K562 (cell line): ENCODE data around the gene ZNF45.
"Not testable (repeated sequence)": the region's sequence is repeated elsewhere in the genome, so short reads cannot be mapped to it uniquely, and the experiment has no call there.

ENCODE experiments used
- CC2D1A ChIP-seq: fragments of 450-650 bp; IDR thresholded peaks from 2 replicates; pipeline ENCODE4 v1.6.1; 2017; ENCODE audit warnings: mild to moderate bottlenecking
- CTCF ChIP-seq, 3 experiments: IDR thresholded peaks in 2 of 3; conservative IDR thresholded peaks in 1 of 3; 2 replicates each; pipeline ENCODE4 v1.5.1; 2011 to 2012; ENCODE audit warnings: low read length in 3 of 3, mild to moderate bottlenecking in 3 of 3, control low read depth in 2 of 3, improper control_type of control experiment in 1 of 3, inconsistent platforms in 1 of 3, low read depth in 1 of 3, mixed read lengths in 1 of 3, moderate library complexity in 1 of 3; ENCODE audit not compliant: insufficient read depth in 2 of 3
- EZH2 ChIP-seq: IDR thresholded peaks from 2 replicates; pipeline ENCODE4 v1.6.1; 2012; ENCODE audit warnings: low read depth, mild to moderate bottlenecking, inconsistent platforms, low read length, borderline replicate concordance
- FOXM1 ChIP-seq, 2 experiments: fragments of 450-650 bp in 1 of 2; sonication (generic) in 1 of 2; formaldehyde crosslinking in 1 of 2; IDR thresholded peaks; 2 replicates each; pipeline versions ENCODE4 v1.6.1 to v1.9.0; 2017 to 2022; ENCODE audit warnings: low read depth in 2 of 2, mild to moderate bottlenecking in 2 of 2, missing genetic modification reagents in 1 of 2, moderate library complexity in 1 of 2
- HMGN3 ChIP-seq: IDR thresholded peaks from 2 replicates; pipeline ENCODE4 v1.6.1; 2011; ENCODE audit warnings: borderline replicate concordance, low read depth, mild to moderate bottlenecking, mixed read lengths, low read length; ENCODE audit not compliant: insufficient read length; ENCODE audit errors: extremely low read depth
- MAX ChIP-seq: sonication (generic); formaldehyde crosslinking; IDR thresholded peaks from 2 replicates; pipeline ENCODE4 v1.9.0; 2022; ENCODE audit warnings: mild to moderate bottlenecking, missing genetic modification reagents
- MYC ChIP-seq, 2 experiments: fragments of 250-450 bp in 1 of 2; sonication (Bioruptor Pico) in 1 of 2; IDR thresholded peaks; 2 replicates each; pipeline versions ENCODE4 v1.5.1 to v1.6.1; 2012 to 2021; ENCODE audit warnings: low read depth in 2 of 2, borderline replicate concordance in 1 of 2, improper control_type of control experiment in 1 of 2, low read length in 1 of 2, mild to moderate bottlenecking in 1 of 2, moderate library complexity in 1 of 2
- PML ChIP-seq: IDR thresholded peaks from 2 replicates; pipeline ENCODE4 v1.6.1; 2012; ENCODE audit warnings: low read length, inconsistent platforms
- POLR2A ChIP-seq: fragments of 450-650 bp; conservative IDR thresholded peaks from 2 replicates; pipeline ENCODE4 v1.6.1; 2016
- TCF7 ChIP-seq: sonication (generic); IDR thresholded peaks from 2 replicates; pipeline ENCODE4 v1.6.1; 2016; ENCODE audit warnings: antibody characterized with exemption, borderline replicate concordance
- ZKSCAN1 ChIP-seq: fragments of 150-350 bp; IDR thresholded peaks from 2 replicates; pipeline ENCODE4 v1.6.1; 2016; ENCODE audit warnings: low read depth, low read length

- TF ChIP-seq EZH2; POLR2A; MAX (CRISPR knock-in tag); TCF7; PML; FOXM1 (IDR thresholded peaks at IDR 0.05; ENCODE audit: low read depth); FOXM1 (CRISPR knock-in tag; IDR thresholded peaks at IDR 0.05; ENCODE audit: low read depth); CC2D1A; MYC (IDR thresholded peaks at IDR 0.05; ENCODE audit: low read depth, low read length); MYC (CRISPR knock-in tag; IDR thresholded peaks at IDR 0.05; ENCODE audit: borderline replicate concordance, low read depth); CTCF (IDR thresholded peaks at IDR 0.05 in 2 of 3, conservative IDR thresholded peaks at IDR 0.05 in 1 of 3; ENCODE audit: insufficient read depth in 2 of 3, low read depth in 1 of 3, low read length in 3 of 3); HMGN3; ZKSCAN1: not testable (repeated sequence)
Measured at GRCh38 chr19:43947412-43947811, 12.3 kb upstream of the ZNF45 start.
